ENCODE data around the gene CHCHD4.

DNA sequence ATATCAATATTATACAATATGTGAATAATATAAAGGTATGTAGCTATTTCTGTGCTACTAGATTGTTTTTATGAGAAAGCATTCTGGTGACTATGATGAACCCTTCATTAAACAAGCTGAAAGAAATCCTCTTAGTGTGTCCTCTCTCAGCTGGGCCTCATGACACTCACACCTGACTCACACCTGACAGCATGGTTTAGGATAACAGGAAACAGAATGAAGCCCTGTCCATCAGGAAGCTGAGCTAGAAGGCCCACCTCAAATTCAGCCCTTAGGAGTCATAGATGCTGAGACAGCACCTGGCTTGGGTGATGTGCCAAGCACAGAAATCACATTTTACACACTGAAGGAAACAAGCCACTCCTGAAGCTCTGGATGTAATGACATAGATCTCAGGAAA lies 30.8 kb downstream of the CHCHD4 start:
- TF ChIP-seq, protein P1, sequence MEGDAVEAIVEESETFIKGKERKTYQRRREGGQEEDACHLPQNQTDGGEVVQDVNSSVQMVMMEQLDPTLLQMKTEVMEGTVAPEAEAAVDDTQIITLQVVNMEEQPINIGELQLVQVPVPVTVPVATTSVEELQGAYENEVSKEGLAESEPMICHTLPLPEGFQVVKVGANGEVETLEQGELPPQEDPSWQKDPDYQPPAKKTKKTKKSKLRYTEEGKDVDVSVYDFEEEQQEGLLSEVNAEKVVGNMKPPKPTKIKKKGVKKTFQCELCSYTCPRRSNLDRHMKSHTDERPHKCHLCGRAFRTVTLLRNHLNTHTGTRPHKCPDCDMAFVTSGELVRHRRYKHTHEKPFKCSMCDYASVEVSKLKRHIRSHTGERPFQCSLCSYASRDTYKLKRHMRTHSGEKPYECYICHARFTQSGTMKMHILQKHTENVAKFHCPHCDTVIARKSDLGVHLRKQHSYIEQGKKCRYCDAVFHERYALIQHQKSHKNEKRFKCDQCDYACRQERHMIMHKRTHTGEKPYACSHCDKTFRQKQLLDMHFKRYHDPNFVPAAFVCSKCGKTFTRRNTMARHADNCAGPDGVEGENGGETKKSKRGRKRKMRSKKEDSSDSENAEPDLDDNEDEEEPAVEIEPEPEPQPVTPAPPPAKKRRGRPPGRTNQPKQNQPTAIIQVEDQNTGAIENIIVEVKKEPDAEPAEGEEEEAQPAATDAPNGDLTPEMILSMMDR (conservative IDR thresholded peaks at IDR 0.05; ENCODE audit: low read depth, low read length): no peak
- no peak for TF ChIP-seq EZH2 (IDR thresholded peaks at IDR 0.05; ENCODE audit: borderline replicate concordance, low read depth, low read length, poor library complexity, severe bottlenecking)
